Activated CD8-positive, alpha-beta T cell treated with anti-CD3 and anti-CD28 coated beads for 36 hours (primary cell): Measurements from ENCODE around the gene RND3. TPM values are rescaled to one million over a fixed set of nuclear protein-coding genes. Genes with fewer than 3 reads are reported as not detected.

Experiments
- ATAC-seq: fragments of 200-7000 bp; cut with Tn5 transposase; one replicate; pipeline ENCODE4 v1.10.0; 2021; ENCODE audit warnings: mild to moderate bottlenecking, moderate library complexity
- CTCF ChIA-PET: fragments of 350-600 bp; sonication (Branson Sonifier 250); formaldehyde crosslinking; loops from one replicate; lab custom pipeline; 2021; ENCODE audit warnings: antibody characterized with exemption; lab: Charles Lee
- POLR2A ChIA-PET: fragments of 350-600 bp; sonication (Branson Sonifier 250); formaldehyde crosslinking; loops from one replicate; lab custom pipeline; 2021; ENCODE audit warnings: antibody characterized with exemption; lab: Charles Lee
- DNase-seq: peaks from one replicate; pipeline ENCODE4 v3.0.0-alpha.2; 2020
- H3K27ac Mint-ChIP-seq: one replicate; pipeline ENCODE4 v1.8.0; 2021; ENCODE audit warnings: mild to moderate bottlenecking, mixed read lengths
- H3K27me3 Mint-ChIP-seq: one replicate; pipeline ENCODE4 v1.8.0; 2021; ENCODE audit warnings: mixed read lengths
- H3K36me3 Mint-ChIP-seq: one replicate; pipeline ENCODE4 v1.8.0; 2021; ENCODE audit warnings: low read depth, mixed read lengths
- H3K4me1 Mint-ChIP-seq: one replicate; pipeline ENCODE4 v1.8.0; 2021; ENCODE audit warnings: low read depth, mixed read lengths
- H3K4me3 Mint-ChIP-seq: one replicate; pipeline ENCODE4 v1.8.0; 2021; ENCODE audit warnings: mild to moderate bottlenecking, moderate library complexity, mixed read lengths
- H3K9me3 Mint-ChIP-seq: one replicate; pipeline ENCODE4 v1.8.0; 2021; ENCODE audit warnings: mixed read lengths
- CTCF ChIP-seq: fragments of 200-600 bp; IDR thresholded peaks from one replicate; pipeline ENCODE4 v1.8.0; 2022; ENCODE audit warnings: antibody characterized with exemption, mild to moderate bottlenecking
- intact Hi-C: fragments of 100-400 bp; cut with micrococcal nuclease; formaldehyde crosslinking; loops from one replicate; pipeline ENCODE4 v1.10.0; 2022
- total RNA-seq, 2 experiments: library from RNA; stranded (reverse); gene quantifications; one replicate each; pipeline ENCODE4 v1.2.3, GENCODE V29; 2021

RND3 gene
- total RNA-seq, 2 experiments from 2014 or later: not detected

- ChIA-PET POLR2A (no interaction called here), CTCF (no interaction called here)
- Mint-ChIP-seq H3K9me3 (no peaks in the 10 kb centered on the region), H3K27ac (no peak overlapping the region), H3K4me3 (no peak overlapping the region), H3K4me1 (no peaks in the 10 kb centered on the region), H3K36me3 (no peaks in the 10 kb centered on the region), H3K27me3 (peaks cover 8% of the 10 kb centered on the region)
- intact Hi-C loops: no loop called here
- no peak for TF ChIP-seq CTCF
- ATAC-seq: no peak
- no peak for DNase-seq
Measured at GRCh38 chr2:150479075-150479915, 8.2 kb downstream of the RND3 start.

GRCh38 chr2:150478200-150478974, 9.1 kb downstream of the RND3 start:
- DNase-seq (no peak), ATAC-seq (no peak)
- no peaks in the 10 kb centered on the region for H3K9me3 Mint-ChIP-seq
- intact Hi-C loops: no loop called here
- no peak overlapping the region for H3K4me3 Mint-ChIP-seq
- no peak for TF ChIP-seq CTCF
- peaks cover 3% of the 10 kb centered on the region for H3K27me3 Mint-ChIP-seq
- H3K36me3 Mint-ChIP-seq: no peaks in the 10 kb centered on the region
- H3K27ac Mint-ChIP-seq: no peak overlapping the region
- ChIA-PET POLR2A (no interaction called here), CTCF (no interaction called here)
- H3K4me1 Mint-ChIP-seq: no peaks in the 10 kb centered on the region

- ChIA-PET CTCF (no interaction called here), POLR2A (no interaction called here)
- no peaks in the 10 kb centered on the region for H3K27me3 Mint-ChIP-seq
- ATAC-seq: no peak
- no peaks in the 10 kb centered on the region for H3K4me1 Mint-ChIP-seq
- no peak for DNase-seq
- no peaks in the 10 kb centered on the region for H3K36me3 Mint-ChIP-seq
- intact Hi-C loops: no loop called here
- no peak overlapping the region for H3K4me3 Mint-ChIP-seq
- TF ChIP-seq CTCF: no peak
- no peak overlapping the region for H3K27ac Mint-ChIP-seq
- no peaks in the 10 kb centered on the region for H3K9me3 Mint-ChIP-seq
Measured at GRCh38 chr2:150477347-150477746, 10.1 kb downstream of the RND3 start.

GRCh38 chr2:150476809-150477302, 10.6 kb downstream of the RND3 start:
- Mint-ChIP-seq H3K36me3 (no peaks in the 10 kb centered on the region), H3K27me3 (no peaks in the 10 kb centered on the region), H3K4me3 (no peak overlapping the region), H3K27ac (no peak overlapping the region), H3K9me3 (no peaks in the 10 kb centered on the region), H3K4me1 (no peaks in the 10 kb centered on the region)
- ATAC-seq (no peak), DNase-seq (no peak)
- TF ChIP-seq CTCF: no peak
- ChIA-PET POLR2A (no interaction called here), CTCF (no interaction called here)
- intact Hi-C loops: no loop called here

- H3K27ac Mint-ChIP-seq: no peak overlapping the region
- no peaks in the 10 kb centered on the region for H3K36me3 Mint-ChIP-seq
- ATAC-seq (no peak), DNase-seq (no peak)
- ChIA-PET POLR2A (no interaction called here), CTCF (no interaction called here)
- intact Hi-C loops: no loop called here
- no peaks in the 10 kb centered on the region for H3K9me3 Mint-ChIP-seq
- no peaks in the 10 kb centered on the region for H3K27me3 Mint-ChIP-seq
- H3K4me3 Mint-ChIP-seq: no peak overlapping the region
- TF ChIP-seq CTCF: no peak
- H3K4me1 Mint-ChIP-seq: no peaks in the 10 kb centered on the region
Measured at GRCh38 chr2:150476286-150476685, 11.2 kb downstream of the RND3 start.
